IPS-18c (cell line): ENCODE measurements around the gene SEMA3E.
"Not testable (repeated sequence)": the region's sequence is repeated elsewhere in the genome, so short reads cannot be mapped to it uniquely, and the experiment has no call there.

Source experiments
- H3K4me3 ChIP-seq: 2 replicates; pipeline ENCODE4 v1.7.0; 2013; ENCODE audit warnings: low read depth, mild to moderate bottlenecking, low read length, moderate library complexity; ENCODE audit not compliant: insufficient read depth
- H3K9me3 ChIP-seq: one replicate; pipeline ENCODE4 v1.6.1; 2013; ENCODE audit warnings: mild to moderate bottlenecking, low read length, moderate library complexity; ENCODE audit not compliant: control insufficient read depth, insufficient read depth

Gene SEMA3E

GRCh38 chr7:83452256-83452655 is 196.7 kb downstream of the SEMA3E start:
- H3K9me3 ChIP-seq, result no peaks in the 10 kb centered on the region
- H3K4me3 ChIP-seq, result no peak overlapping the region

- Histone ChIP-seq H3K4me3 (no peak overlapping the region), H3K9me3 (no peaks in the 10 kb centered on the region)
Measured at GRCh38 chr7:83451501-83452045, 197.4 kb downstream of the SEMA3E start.

- Histone ChIP-seq H3K9me3 (no peaks in the 10 kb centered on the region), H3K4me3 (no peak overlapping the region)
Measured at GRCh38 chr7:83449781-83450180, 199.2 kb downstream of the SEMA3E start.

- H3K9me3 ChIP-seq, result no peaks in the 10 kb centered on the region
- no peak overlapping the region for H3K4me3 ChIP-seq
Measured at GRCh38 chr7:83447681-83448080, 201.3 kb downstream of the SEMA3E start.

GRCh38 chr7:83446102-83446669 is 202.8 kb downstream of the SEMA3E start:
- H3K9me3 ChIP-seq, result no peaks in the 10 kb centered on the region
- H3K4me3 ChIP-seq, result no peak overlapping the region

GRCh38 chr7:83442911-83443310 is 206.0 kb downstream of the SEMA3E start:
- H3K9me3 ChIP-seq, result no peaks in the 10 kb centered on the region
- no peak overlapping the region for H3K4me3 ChIP-seq

GRCh38 chr7:83439026-83439425 is 209.9 kb downstream of the SEMA3E start:
- H3K9me3 ChIP-seq, result no peaks in the 10 kb centered on the region
- no peak overlapping the region for H3K4me3 ChIP-seq

GRCh38 chr7:83430289-83430688 is 218.7 kb downstream of the SEMA3E start:
- H3K4me3 ChIP-seq, H3K9me3 ChIP-seq: not testable (repeated sequence)

GRCh38 chr7:83429493-83429892 is 219.4 kb downstream of the SEMA3E start:
- Histone ChIP-seq H3K9me3 (no peaks in the 10 kb centered on the region), H3K4me3 (no peak overlapping the region)

GRCh38 chr7:83427884-83428283 is 221.1 kb downstream of the SEMA3E start:
- H3K9me3 ChIP-seq, result no peaks in the 10 kb centered on the region
- H3K4me3 ChIP-seq, result no peak overlapping the region

GRCh38 chr7:83426325-83426724 is 222.6 kb downstream of the SEMA3E start:
- Histone ChIP-seq H3K9me3 (no peaks in the 10 kb centered on the region), H3K4me3 (no peak overlapping the region)

GRCh38 chr7:83419013-83419412 is 229.9 kb downstream of the SEMA3E start:
- no peak overlapping the region for H3K4me3 ChIP-seq
- H3K9me3 ChIP-seq, result no peaks in the 10 kb centered on the region

GRCh38 chr7:83415840-83416239 is 233.1 kb downstream of the SEMA3E start:
- no peak overlapping the region for H3K4me3 ChIP-seq

GRCh38 chr7:83414947-83415346 is 234.0 kb downstream of the SEMA3E start:
- no peaks in the 10 kb centered on the region for H3K9me3 ChIP-seq
- H3K4me3 ChIP-seq, result no peak overlapping the region

More at GRCh38 chr7:83415840-83416239, 233.1 kb downstream of the SEMA3E start:
- no peaks in the 10 kb centered on the region for H3K9me3 ChIP-seq

- Histone ChIP-seq H3K9me3 (no peaks in the 10 kb centered on the region), H3K4me3 (no peak overlapping the region)
Measured at GRCh38 chr7:83413831-83414230, 235.1 kb downstream of the SEMA3E start.

- Histone ChIP-seq H3K9me3 (no peaks in the 10 kb centered on the region), H3K4me3 (no peak overlapping the region)
Measured at GRCh38 chr7:83413424-83413823, 235.5 kb downstream of the SEMA3E start.

GRCh38 chr7:83410989-83411591 is 237.8 kb downstream of the SEMA3E start:
- no peak overlapping the region for H3K4me3 ChIP-seq
- H3K9me3 ChIP-seq, result no peaks in the 10 kb centered on the region

GRCh38 chr7:83394776-83395175 is 254.2 kb downstream of the SEMA3E start:
- H3K9me3 ChIP-seq, result no peaks in the 10 kb centered on the region
- no peak overlapping the region for H3K4me3 ChIP-seq

GRCh38 chr7:83388436-83388835 is 260.5 kb downstream of the SEMA3E start:
- no peaks in the 10 kb centered on the region for H3K9me3 ChIP-seq
- no peak overlapping the region for H3K4me3 ChIP-seq
